ENCODE data around the gene NELL2. TPM values are rescaled to one million over a fixed set of nuclear protein-coding genes. Genes with fewer than 3 reads are reported as not detected.

NELL2 gene
- polyA plus RNA-seq, 3 donors = 13.4 to 19.7 (median 17.5) TPM

DNA sequence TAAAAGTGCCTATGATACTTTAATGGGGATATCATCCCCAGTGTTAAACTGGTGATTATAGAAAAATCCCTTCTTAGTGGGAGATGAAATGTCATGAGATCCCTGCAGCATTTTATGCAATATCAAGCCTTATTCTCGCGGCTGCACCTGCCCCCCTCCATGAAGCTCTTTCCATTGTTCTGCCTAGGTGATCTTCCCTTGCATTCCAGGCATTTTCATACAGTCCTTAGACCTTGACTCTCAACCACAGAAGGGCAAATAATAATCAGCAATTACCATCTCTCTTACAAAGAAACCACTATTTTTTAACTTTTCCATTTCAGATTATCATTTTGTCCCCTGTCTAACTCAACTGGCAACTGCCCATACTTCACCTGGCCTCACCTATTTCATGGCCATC lies 352.3 kb downstream of the NELL2 start:
- no peak for DNase-seq (ENCODE audit: extremely low read depth in 1 of 11, low read depth in 9 of 11, low spot score in 4 of 11)

DNA sequence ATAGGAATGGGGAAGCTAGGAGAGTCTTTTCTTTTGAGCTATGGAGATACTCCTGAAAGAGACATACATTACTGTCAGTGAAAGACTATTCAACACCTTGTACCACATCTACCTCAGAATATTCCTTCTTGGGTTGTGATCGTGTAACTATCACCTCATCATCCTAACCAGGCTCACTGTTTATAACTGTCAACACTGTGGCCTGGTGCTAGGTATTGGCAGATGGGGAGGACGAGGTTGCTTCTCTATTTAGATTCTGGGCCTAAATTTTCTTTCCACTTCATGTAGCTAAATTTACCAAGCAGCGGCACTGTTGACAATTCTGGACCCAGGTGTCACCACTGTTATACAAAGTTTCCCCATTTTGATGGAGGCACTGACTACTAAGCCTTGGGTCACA lies 354.4 kb downstream of the NELL2 start:
- DNase-seq (ENCODE audit: extremely low read depth in 1 of 11, low read depth in 9 of 11, low spot score in 4 of 11) = no peak

DNA sequence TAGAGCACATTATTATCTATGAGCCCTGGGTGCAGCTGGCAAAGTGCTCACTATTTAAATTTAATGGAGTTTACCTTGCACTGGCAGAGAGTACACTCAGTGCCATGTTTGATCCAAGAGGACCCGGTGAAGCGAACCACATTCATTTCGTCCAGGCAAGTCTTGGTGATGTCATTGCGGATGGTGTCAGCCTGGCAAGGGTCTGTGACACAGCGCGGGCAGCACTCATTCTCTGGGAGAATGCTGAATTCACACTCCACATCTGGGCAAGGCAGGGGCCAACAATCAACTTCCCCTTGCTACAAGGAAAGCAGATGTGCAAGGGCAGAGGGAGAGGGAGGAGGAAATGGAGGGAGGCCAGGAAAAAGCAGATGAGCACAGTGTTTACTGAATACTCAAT lies 356.2 kb downstream of the NELL2 start:
- DNase-seq (ENCODE audit: extremely low read depth in 1 of 11, low read depth in 9 of 11, low spot score in 4 of 11) = no peak

DNA sequence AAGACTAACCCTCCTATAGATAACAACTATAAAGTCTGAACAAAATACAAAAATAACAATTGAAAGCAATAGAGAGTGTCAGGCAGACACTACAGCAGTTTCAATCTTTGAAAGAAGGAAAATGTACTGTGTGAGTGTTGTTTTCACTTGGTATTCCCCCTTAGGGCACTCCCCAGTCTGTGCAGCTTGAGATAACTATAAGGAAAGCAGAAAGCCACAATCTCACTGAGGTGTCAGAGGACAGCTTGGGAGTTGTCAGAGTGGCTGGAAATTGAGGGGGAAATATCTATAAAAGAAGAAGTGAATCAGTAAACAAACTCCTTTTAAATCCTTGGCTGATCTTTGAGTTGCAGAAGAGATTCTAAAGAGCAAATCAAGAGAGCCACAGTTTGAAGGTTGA lies 364.8 kb downstream of the NELL2 start:
- no peak for DNase-seq (ENCODE audit: extremely low read depth in 1 of 11, low read depth in 9 of 11, low spot score in 4 of 11)

DNA sequence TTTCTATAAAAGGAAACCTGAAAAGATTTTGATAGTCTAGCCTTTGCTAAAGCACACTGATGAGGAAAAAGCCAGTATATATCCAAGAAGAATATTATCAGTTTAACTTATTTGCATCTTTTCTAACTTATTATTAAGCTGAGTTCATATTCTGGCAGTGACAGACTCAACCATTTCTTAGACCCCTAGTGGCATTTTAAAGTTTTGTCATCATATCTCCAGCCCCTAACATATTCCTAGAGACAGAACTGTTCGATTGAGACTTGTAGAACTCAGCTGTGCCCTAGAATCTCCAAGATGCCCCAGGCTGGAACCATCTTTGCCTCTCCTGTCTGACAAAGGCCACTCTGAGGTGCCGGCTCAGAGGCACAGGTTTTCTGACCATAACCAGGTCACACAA lies 365.6 kb downstream of the NELL2 start:
- no peak for DNase-seq (ENCODE audit: extremely low read depth in 1 of 11, low read depth in 9 of 11, low spot score in 4 of 11)

DNA sequence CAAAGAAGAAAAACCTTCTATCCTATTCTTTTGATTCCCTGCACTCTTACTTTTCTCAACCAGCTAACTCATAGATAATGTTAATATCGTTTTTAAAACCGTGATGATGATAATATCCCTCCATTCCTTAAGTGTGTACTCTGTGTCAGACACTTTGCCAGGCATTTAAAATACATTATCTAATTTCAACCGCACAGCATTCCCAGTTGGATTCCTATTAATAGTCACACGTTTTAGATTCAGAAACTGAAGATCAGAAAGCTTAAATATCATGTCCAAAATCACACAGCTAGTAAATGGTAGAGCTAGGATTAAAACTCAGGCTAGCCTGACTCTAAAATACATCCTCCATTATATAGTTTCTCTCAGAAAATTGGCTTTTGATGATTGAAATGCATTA lies 366.0 kb downstream of the NELL2 start:
- DNase-seq (ENCODE audit: extremely low read depth in 1 of 11, low read depth in 9 of 11, low spot score in 4 of 11) = no peak

DNA sequence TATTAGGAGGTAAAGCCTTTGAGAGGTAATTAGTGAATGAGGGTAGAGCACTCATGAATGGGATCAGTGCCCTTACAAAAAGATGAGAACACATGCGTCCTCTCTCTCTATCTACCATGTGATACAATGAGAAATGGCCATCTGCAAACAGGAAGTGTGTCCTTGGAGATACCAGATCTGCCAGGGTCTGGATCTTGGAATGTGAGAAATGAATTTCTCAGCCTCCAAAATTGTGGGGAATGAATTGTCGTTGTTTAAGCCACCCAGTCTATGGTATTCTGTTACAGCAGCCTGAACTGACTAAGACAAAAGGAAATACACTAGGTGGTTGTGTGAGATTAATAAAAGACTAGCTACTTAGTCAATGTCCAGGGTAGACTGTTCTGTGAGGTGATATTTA lies 366.6 kb downstream of the NELL2 start:
- no peak for DNase-seq (ENCODE audit: extremely low read depth in 1 of 11, low read depth in 9 of 11, low spot score in 4 of 11)

DNA sequence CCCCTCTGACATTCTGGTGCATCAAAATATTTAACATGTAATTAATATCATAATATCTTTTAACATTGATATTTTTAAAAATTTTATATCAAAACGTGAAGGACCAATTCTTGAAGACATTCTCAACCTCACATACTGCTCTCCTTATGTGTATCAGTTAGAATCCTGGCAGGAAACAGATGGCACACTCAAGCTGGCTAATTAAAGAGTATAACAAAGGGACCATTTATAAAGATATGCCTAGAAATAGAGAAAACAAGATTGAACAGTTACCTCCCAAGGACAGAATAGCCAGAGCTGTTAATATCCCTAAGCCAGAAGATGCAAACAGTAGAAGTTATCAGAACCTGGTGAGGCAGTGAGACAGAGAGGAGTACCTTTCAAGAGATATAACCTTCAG lies 368.7 kb downstream of the NELL2 start:
- DNase-seq (ENCODE audit: extremely low read depth in 1 of 11, low read depth in 9 of 11, low spot score in 4 of 11) = no peak

DNA sequence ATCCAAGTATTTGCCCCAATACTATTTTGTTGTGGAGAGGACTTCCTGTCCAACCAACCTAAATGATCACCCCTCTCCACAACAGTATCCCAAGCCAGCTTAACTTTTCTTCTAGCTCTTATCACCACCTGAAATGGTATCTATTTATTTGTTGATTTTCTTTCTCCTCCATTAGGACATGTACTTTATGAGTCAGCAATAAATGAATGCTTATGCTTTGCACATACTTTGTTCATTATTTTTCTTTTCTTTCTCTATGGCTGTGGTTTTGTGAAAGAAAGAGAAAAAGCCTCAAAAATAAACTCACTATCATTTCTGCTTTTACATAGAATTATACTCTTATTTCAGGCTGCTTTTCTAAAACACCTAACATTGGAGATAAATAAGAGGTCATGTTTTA lies 371.3 kb downstream of the NELL2 start:
- DNase-seq (ENCODE audit: extremely low read depth in 1 of 11, low read depth in 9 of 11, low spot score in 4 of 11) = no peak

DNA sequence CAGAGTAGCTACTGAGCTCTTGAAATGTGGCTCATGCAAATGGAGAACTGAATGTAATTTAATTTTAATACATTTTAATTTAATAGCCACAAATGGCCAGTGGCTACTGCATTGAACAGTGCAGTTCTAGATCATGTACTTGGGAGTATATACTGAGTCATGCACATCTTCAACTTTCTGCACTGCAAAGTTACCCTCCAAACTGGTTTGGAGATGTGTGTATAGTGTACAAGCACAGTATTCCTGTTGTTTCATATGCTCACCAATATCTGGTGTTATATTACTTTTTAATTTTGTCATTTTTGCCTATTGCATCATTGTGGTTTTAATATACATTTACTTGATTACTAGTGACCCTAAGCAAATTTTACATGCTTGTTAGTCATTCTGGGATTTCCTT lies 372.8 kb downstream of the NELL2 start:
- DNase-seq (ENCODE audit: extremely low read depth in 1 of 11, low read depth in 9 of 11, low spot score in 4 of 11) = no peak

DNA sequence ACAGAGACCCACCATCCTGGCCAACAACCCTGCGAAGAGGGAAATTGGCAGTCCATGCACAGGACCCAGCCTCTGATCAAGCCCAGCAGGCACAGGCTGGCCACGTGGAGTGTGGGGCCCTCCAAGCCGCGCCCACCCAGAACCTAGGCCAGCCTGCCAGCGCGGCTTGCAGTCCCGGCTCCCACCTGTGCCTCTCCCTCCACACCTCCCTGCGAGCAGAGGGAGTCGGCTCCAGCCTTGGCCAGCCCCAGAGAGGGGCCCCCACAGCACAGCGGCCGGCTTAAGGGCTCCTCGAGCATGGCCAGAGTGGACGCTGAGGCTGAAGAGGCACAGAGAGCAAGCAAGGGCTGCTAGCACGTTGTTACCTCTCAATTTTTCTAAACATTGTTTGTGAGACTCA lies 373.4 kb downstream of the NELL2 start:
- no peak for DNase-seq (ENCODE audit: extremely low read depth in 1 of 11, low read depth in 9 of 11, low spot score in 4 of 11)

DNA sequence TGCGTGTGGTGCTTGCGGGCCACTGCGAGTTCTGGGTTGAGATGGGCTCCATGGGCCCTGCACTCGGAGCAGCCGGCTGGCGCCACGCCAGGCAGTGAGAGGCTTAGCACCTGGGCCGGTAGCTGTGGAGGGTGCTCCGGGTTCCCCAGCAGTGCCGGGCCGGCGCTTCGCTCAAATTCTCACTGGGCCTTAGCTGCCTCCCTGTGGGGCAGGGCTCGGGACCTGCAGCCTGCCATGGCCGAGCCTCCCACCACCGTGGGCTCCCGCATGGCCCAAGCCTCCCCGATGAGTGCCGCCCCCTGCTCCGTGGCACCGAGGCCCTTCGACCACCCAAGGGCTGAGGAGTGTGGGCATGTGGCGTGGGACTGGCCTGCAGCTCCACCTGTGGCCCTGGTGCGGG lies 375.7 kb downstream of the NELL2 start:
- DNase-seq (ENCODE audit: extremely low read depth in 1 of 11, low read depth in 9 of 11, low spot score in 4 of 11) = no peak

DNA sequence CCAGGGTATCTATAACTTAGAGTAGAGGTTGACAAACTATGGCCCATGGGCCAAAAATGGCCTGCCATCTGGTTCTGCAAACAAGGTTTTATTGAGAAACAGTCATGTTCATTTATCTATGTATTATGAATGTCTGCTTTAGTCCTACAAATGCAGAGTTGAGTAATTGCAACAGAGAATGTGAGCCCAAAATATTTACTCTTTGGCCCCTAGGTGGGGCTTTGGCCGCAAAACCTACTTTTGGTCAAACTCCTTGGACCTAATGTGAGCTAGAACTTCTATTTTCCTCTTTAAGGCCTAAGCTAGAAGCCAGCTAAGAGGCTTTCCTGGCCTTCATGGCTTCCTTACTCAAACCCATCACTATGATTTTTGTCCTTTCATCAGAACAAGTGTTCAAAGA lies 379.1 kb downstream of the NELL2 start:
- DNase-seq (ENCODE audit: extremely low read depth in 1 of 11, low read depth in 9 of 11, low spot score in 4 of 11) = no peak

DNA sequence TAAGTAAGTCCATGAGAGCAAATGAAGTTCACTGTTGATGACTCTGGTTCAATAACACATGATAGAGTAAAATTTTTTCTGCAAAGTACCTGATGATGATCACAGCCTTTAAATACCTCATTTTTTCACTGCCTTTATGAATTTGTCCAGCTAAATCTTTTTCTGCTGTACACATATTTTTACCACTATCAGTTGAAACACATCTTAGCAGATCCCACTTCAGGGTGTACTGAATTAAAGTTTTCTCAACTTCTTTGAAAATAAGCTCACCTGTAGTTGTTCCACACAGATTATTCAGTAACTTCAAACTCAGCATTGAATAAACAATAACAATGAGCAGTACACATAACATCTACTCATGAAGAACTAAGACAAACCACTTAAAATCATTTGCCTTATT lies 385.9 kb downstream of the NELL2 start:
- no peak for DNase-seq (ENCODE audit: extremely low read depth in 1 of 11, low read depth in 9 of 11, low spot score in 4 of 11)

DNA sequence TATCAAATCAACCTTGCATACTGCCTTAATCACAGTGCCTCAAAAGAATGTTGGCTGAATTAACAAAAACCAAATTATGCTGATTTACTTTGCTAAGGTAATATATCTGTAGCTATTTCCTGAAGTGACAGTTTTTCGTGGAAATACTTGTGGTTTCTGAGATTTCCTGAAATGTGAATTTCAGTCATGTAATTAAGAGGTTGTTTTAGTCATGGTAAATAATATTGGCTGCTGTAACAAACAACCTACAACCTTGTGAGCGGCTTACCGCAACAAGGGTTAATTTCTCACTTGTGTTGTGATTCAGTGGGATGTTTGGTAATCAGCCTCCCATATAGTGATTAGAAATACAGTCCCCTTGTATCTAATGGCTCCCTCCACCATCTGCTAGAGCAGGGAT lies 387.9 kb downstream of the NELL2 start:
- no peak for DNase-seq (ENCODE audit: extremely low read depth in 1 of 11, low read depth in 9 of 11, low spot score in 4 of 11)

DNA sequence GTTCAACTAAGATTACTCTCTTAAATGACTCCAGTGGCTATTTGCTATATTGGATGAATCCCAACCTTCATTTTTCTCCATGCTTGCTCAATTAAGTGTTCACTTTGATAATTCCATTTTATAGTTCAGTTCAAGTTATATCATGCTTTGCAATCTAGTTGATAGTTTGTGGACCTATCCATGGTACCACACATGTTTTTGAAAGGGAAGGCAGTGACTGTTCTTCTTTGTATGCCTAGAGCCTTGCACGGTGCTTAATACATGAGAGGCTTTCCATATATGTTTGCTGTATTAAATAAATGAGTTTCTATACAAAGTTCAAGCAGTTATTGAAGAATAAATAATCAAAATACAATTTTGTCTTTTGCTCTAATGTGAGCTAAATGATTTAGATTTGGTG lies 391.3 kb downstream of the NELL2 start:
- DNase-seq (ENCODE audit: extremely low read depth in 1 of 11, low read depth in 9 of 11, low spot score in 4 of 11) = no peak

DNA sequence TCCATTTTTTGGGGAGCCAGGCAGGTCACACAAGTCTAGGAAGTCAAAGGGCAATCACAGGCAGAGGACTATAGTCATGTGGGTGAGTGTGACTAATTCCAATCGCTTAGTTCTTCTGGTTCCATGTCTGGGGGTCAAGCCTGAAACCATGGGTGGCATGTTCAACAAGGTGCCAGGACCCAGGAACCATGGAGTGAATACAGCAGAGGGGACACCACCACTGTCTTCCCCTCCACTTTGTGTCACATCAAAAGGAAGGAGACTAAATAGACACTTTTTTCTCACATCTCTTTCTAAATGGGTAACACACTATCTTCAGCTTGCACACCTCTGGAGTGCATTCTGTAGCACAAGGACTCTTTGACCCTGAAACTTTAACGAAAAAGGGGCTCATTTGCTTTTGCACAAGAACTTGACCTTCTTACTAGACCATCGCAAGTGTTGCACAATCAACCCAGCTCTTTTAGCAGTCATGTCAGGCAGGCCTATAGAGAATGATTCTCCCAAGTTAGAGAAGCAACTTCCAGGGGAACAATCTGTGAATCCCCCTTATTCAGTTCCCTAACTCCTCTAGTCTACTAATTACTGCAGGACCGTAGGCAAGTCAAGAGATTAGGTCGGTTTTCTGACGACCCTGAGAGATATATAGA lies 398.7 kb downstream of the NELL2 start:
- no peak for DNase-seq (ENCODE audit: extremely low read depth in 1 of 11, low read depth in 9 of 11, low spot score in 4 of 11)

DNA sequence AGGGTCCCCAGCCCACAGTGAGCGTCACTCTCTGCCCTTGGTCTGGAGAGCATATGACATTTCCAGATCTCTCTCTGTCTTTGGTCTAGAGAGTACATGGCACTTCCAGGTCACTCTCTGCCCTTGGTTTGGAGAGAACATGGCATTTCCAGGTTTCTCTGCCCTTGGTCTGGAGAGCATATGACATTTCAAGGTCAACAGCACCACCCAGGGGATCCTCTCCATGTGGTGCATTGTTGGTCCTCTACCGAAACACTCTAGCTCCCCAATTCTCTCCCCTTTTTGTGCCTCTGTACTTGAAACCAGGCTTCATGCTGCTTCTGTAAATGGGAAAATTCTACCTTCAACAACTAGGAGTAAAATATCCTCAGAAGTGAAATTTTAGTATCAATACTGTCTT lies 399.4 kb downstream of the NELL2 start:
- no peak for DNase-seq (ENCODE audit: extremely low read depth in 1 of 11, low read depth in 9 of 11, low spot score in 4 of 11)

DNA sequence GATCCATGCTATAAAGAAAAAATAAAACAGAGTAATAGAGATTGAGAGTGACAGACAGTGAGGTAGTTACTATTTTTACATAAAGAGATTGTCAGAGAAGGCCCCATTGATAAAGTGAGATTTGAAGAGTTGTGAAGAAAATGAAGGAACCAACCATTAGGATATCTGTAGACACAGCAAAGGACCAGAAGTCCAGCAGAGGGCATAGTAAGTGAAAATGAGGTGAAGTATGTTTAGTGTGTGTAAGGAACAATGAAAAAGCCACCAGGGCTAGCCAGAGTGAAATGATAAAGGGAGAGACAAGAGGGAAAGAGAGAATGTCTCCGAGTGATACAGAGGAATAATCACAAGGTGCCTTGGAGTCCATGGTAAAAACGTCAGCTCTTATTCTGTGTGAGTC lies 411.0 kb downstream of the NELL2 start:
- DNase-seq (ENCODE audit: extremely low read depth in 1 of 11, low read depth in 9 of 11, low spot score in 4 of 11) = no peak

DNA sequence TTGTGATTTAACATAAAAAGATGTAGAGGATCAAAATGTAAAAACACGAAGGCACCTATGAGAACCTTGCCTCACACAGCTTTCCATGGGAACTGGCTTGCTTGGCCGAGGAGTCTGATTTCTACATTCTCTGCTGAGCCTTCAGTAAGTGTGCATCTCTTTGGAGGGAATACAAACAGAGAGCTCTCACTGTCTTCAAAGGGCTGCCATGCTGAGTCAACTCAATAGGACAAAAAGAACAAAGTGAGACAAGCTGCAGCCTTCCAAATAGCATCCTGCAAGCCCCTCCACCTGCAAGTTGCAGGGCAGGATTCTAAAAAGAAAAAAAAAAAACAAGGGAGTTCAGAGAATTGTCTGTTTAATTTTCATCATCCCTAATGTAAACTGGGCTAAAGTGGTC lies 411.9 kb downstream of the NELL2 start:
- no peak for DNase-seq (ENCODE audit: extremely low read depth in 1 of 11, low read depth in 9 of 11, low spot score in 4 of 11)

DNA sequence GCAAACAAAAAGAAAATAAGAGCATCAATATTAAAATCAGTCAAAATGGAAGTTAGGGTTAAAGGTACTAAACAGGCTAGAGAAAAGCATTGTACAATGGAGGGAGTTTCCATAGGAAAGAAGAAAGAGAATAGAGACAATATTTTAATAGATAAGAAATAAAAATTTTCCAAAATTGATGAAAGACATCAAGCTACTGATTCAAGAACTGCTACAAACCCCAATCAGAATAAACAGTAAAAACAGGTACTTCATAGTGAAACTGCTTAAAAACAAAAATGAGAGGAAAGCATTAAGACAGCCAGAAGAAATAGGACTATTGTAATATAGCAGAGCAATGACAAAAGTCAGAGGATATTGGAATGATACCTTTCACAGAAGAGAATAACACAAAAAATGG lies 413.4 kb downstream of the NELL2 start:
- no peak for DNase-seq (ENCODE audit: extremely low read depth in 1 of 11, low read depth in 9 of 11, low spot score in 4 of 11)

DNA sequence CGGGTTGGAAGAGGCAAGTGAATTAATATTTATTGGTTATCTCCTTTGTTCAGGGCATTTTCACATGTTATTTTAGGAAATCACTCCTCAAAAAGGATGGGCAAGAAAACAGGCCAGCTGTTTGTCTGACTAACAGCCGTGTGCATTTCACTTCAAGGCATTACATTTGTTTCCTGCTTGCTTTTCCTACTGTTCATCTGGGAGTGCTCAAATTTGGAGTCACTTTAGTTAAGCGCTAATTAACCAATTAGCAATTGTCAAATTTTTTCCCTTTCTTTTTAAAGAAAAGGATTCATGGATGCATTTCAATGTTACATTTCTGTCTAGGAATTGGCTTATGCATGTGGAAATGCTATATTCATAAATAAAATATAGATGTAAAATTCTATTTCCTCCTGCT lies 415.9 kb downstream of the NELL2 start:
- no peak for DNase-seq (ENCODE audit: extremely low read depth in 1 of 11, low read depth in 9 of 11, low spot score in 4 of 11)

Data from renal cortex interstitium (tissue), 11 donors.